Measurements from ENCODE around the gene PPM1G. TPM values are rescaled to one million over a fixed set of nuclear protein-coding genes. Genes with fewer than 3 reads are reported as not detected.
A peak's percentile ranks its signal among the peaks of the same experiment; 100 is the strongest.

PPM1G gene
- total and polyA plus RNA-seq, 7 donors: 44.0 to 167 (median 83.4) TPM

GRCh38 chr2:27369471-27370025 is 39.8 kb downstream of the PPM1G start:
- peaks cover 29% of the 10 kb centered on the region for H3K4me1 ChIP-seq
- no peaks in the 10 kb centered on the region for H3K9me3 ChIP-seq
- H3K27ac ChIP-seq: peak overlapping the region; percentile 99
- H3K4me3 ChIP-seq: peak overlapping the region; percentile 100
- no peak for TF ChIP-seq CTCF (IDR thresholded peaks at IDR 0.05)
- H3K27me3 ChIP-seq (ENCODE audit: insufficient read depth in 3 of 3, low read length in 2 of 3): no peaks in the 10 kb centered on the region
- ATAC-seq (peak; percentile 32 to 48 (median 40)), DNase-seq (peak in 1 of 2 donors; percentile 71)
- WGBS, 3 donors: 1 to 2% (median 1%) methylated on average over 18 of the region's 18 CpGs
- peaks cover 10 to 72% of the 10 kb centered on the region in 2 donors for H3K36me3 ChIP-seq (ENCODE audit: insufficient read depth in 1 of 2, low read depth in 1 of 2)
- intact Hi-C loops (cut with DNase I): no loop called here

- no peak overlapping the region for H3K27ac ChIP-seq
- no peaks in the 10 kb centered on the region for H3K9me3 ChIP-seq
- TF ChIP-seq CTCF (IDR thresholded peaks at IDR 0.05): no peak
- no peak for DNase-seq
- intact Hi-C loops (cut with DNase I): no loop called here
- H3K27me3 ChIP-seq (ENCODE audit: insufficient read depth in 3 of 3, low read length in 2 of 3): no peaks in the 10 kb centered on the region
- no peak overlapping the region for H3K4me3 ChIP-seq
- peak in 1 of 4 donors; percentile 10 for ATAC-seq
- WGBS, 3 donors: 79 to 88% (median 82%) methylated on average over 2 of the region's 2 CpGs
- peaks cover 7% of the 10 kb centered on the region for H3K4me1 ChIP-seq
- peaks cover 9 to 58% of the 10 kb centered on the region in 2 donors for H3K36me3 ChIP-seq (ENCODE audit: insufficient read depth in 1 of 2, low read depth in 1 of 2)
Observed at GRCh38 chr2:27363933-27364332, 45.5 kb downstream of the PPM1G start.

GRCh38 chr2:27362678-27363420 is 46.5 kb downstream of the PPM1G start:
- H3K9me3 ChIP-seq: no peaks in the 10 kb centered on the region
- no peak overlapping the region for H3K4me3 ChIP-seq
- H3K36me3 ChIP-seq (ENCODE audit: insufficient read depth in 1 of 2, low read depth in 1 of 2): peaks cover 5 to 48% of the 10 kb centered on the region in 2 donors
- peaks cover 7% of the 10 kb centered on the region for H3K4me1 ChIP-seq
- ATAC-seq: peak in 1 of 4 donors; percentile 13
- H3K27me3 ChIP-seq (ENCODE audit: insufficient read depth in 3 of 3, low read length in 2 of 3): no peaks in the 10 kb centered on the region
- 88 to 93% (median 92%) methylated on average over 4 of the region's 4 CpGs for WGBS, 3 donors
- intact Hi-C loops (cut with DNase I): no loop called here
- TF ChIP-seq CTCF (IDR thresholded peaks at IDR 0.05): no peak
- no peak overlapping the region for H3K27ac ChIP-seq
- DNase-seq: no peak

GRCh38 chr2:27356382-27357181 is 52.8 kb downstream of the PPM1G start, which contains the start of gene GTF3C2:
Gene GTF3C2 (minus strand): TSS chr2:27356764. CDS start chr2:27343554, 13,210 bp downstream.
- intact Hi-C loops (cut with DNase I): loop anchor here (2.0 to 5.0 kb wide), 2 partner anchors 34 to 72 kb away; partner anchors contain the start of genes MPV17 (in 2 of the 2) and NRBP1 (in 1 of the 2)
- peak; percentile 93 to 96 (median 94) for ATAC-seq
- Histone ChIP-seq H3K36me3 (ENCODE audit: insufficient read depth in 1 of 2, low read depth in 1 of 2) (no peaks in the 10 kb centered on the region), H3K27me3 (ENCODE audit: insufficient read depth in 3 of 3, low read length in 2 of 3) (no peaks in the 10 kb centered on the region), H3K4me3 (peak within 1 kb of the TSS; percentile 95), H3K27ac (peak within 1 kb of the TSS; percentile 98), H3K4me1 (peaks cover 48% of the 10 kb centered on the region), H3K9me3 (no peaks in the 10 kb centered on the region)
- TF ChIP-seq CTCF (IDR thresholded peaks at IDR 0.05): no peak
- WGBS, 3 donors: 0% methylated on average over 67 of the region's 67 CpGs
- peak; percentile 95 to 98 for DNase-seq
